Omental fat pad (tissue), 4 donors: Measurements from ENCODE around the gene CTNND2. TPM values are rescaled to one million over a fixed set of nuclear protein-coding genes. Genes with fewer than 3 reads are reported as not detected.

Source experiments
- ATAC-seq: fragments of 150-250 bp; one replicate; pipeline ENCODE4 v1.9.1; 2016; ENCODE audit warnings: mild to moderate bottlenecking, moderate library complexity; ENCODE audit not compliant: low FRiP score
- DNase-seq: peaks from one replicate; pipeline ENCODE4 v3.0.0-alpha.2; 2019; ENCODE audit warnings: low spot score
- total RNA-seq, 4 donors: library from RNA; depleted of rRNA; stranded (reverse); fragments of >200 nt; gene quantifications; one replicate each; pipeline ENCODE4 v1.1.0, GENCODE V29; 2016
- TF ChIP-seq, protein P1 (sequence below), 3 donors: fragments of 450-650 bp; IDR thresholded peaks; one replicate each; pipeline ENCODE4 v1.5.1; 2016 to 2017; ENCODE audit warnings: antibody characterized with exemption in 3 of 3, mild to moderate bottlenecking in 3 of 3, moderate library complexity in 2 of 3

Gene CTNND2
- total RNA-seq, 4 donors from 2014 or later: 0.16 to 1.3 (median 0.64) TPM

DNA sequence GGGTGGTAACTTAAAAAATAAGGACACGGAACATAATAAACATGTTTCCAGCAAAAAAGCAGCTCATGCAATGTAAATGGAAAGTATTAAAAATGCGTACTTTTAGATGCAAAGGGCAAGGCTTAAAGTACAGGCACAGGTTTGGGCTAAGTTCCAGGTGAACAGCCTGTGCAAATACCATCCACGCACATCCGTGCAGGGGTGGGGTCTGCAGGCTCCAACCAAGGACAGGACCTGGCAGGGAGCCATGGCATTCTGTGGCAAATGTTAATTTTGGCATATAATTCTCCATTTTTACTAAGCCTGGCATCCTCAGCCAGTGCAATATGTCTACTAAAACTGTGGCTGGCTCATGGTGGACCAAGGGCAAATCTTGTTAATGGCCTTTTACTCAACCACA, 777.4 kb downstream of the CTNND2 start:
- ATAC-seq (no peak), DNase-seq (no peak)
- TF ChIP-seq, protein P1, sequence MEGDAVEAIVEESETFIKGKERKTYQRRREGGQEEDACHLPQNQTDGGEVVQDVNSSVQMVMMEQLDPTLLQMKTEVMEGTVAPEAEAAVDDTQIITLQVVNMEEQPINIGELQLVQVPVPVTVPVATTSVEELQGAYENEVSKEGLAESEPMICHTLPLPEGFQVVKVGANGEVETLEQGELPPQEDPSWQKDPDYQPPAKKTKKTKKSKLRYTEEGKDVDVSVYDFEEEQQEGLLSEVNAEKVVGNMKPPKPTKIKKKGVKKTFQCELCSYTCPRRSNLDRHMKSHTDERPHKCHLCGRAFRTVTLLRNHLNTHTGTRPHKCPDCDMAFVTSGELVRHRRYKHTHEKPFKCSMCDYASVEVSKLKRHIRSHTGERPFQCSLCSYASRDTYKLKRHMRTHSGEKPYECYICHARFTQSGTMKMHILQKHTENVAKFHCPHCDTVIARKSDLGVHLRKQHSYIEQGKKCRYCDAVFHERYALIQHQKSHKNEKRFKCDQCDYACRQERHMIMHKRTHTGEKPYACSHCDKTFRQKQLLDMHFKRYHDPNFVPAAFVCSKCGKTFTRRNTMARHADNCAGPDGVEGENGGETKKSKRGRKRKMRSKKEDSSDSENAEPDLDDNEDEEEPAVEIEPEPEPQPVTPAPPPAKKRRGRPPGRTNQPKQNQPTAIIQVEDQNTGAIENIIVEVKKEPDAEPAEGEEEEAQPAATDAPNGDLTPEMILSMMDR (IDR thresholded peaks at IDR 0.05): no peak

DNA sequence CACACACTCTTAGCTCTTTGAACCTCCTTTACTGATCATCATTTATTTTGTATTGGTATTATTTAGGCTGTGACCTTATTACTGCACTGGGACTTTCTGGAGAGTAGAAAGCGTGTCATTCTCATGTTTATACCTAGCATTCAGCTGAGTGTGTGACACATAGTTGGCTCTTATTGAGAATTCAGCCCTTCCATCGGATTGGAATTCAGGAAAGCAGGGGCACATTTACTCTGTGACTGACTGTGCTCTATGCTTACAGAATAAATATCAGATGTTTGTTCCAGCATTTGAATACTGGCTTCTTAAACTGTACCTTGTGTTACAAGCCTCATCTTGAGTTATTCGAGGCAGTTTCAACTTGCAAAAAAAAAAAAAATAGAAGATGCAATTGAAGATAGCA, 782.4 kb downstream of the CTNND2 start:
- DNase-seq: no peak
- no peak for ATAC-seq
- TF ChIP-seq, protein P1 (IDR thresholded peaks at IDR 0.05): no peak

DNA sequence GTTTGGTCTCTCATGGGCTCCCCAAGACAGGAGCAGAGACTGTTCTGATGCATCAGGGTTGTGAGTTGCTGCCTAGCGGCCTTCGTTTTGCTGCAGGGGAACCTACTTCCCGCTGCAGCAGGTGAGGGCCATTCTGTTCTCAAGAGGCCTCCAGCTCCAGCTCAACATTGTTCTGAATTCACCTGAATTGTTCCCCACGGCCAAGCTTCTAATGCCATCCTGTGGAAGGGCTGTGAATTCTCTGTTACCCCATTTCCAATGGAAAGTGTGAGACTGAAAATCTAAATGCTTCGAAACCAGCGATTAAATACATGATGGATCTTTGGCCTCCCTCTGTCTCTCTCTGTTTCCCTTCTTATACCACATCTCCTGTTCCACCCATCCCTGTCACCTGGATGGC, 794.1 kb downstream of the CTNND2 start:
- ATAC-seq: no peak
- no peak for DNase-seq
- TF ChIP-seq, protein P1 (IDR thresholded peaks at IDR 0.05): no peak

DNA sequence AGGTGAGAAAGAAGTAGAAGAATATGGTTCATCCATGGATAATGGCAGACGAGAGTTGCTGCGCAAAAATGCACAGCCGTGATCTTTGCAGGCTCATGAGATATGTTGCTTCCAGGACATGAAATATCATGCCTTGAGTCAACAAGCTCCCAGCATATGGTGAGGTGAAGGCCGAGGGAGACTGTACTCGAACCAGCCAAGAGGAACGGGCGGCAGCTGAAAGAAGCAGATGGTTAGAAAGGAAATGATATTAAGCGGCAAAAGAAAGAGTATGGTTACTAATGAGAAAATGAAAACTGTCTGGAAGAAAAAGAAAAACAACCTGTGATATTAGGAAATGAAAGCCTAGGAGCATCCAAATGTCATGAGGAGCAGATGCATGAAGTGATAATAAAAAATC, 798.5 kb downstream of the CTNND2 start:
- no peak for ATAC-seq
- no peak for DNase-seq
- TF ChIP-seq, protein P1 (IDR thresholded peaks at IDR 0.05): no peak

DNA sequence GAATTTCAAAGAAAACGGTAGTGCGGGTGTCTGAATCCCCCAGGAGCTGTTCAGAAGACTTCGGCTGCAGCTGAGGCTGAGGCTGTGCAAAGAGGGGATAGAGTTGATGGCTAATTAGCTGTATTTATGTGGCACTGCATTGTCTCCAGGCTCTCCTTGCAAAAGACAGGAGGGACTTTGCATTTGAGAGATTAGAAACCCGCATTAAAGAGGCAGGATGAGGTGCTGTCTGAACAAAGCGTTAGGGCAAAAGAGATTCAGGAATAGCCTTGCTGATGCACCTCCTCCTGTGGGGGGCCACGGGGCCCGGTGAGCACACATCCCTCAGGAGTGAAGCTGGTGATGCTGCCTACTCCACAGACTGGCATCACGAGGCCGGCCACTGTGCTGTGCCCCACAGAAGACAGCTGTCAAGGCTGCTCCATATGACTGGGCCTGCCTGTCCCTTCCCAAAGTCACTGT, 799.6 kb downstream of the CTNND2 start:
- ATAC-seq (no peak), DNase-seq (no peak)
- TF ChIP-seq, protein P1 (IDR thresholded peaks at IDR 0.05): no peak

DNA sequence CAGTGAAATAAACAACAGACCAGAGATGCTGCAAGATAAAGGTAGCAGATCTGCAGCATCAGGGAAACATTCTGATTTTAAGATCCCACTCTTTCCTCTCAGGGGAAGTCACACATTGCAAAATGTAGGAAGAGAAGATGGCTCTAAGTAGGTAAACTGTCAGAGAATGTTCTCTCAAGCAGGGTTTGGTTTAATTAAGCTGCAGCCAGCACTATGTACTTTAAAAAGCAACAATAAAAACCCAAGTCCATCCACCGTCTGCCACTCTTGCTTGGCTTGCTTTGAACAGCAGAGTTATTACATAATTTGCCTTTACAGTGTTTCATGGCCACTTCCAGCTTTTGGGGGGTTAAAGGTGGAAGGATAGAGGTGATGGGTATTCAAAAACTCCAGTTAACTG, 800.0 kb downstream of the CTNND2 start:
- no peak for ATAC-seq
- DNase-seq: no peak
- TF ChIP-seq, protein P1 (IDR thresholded peaks at IDR 0.05): no peak

DNA sequence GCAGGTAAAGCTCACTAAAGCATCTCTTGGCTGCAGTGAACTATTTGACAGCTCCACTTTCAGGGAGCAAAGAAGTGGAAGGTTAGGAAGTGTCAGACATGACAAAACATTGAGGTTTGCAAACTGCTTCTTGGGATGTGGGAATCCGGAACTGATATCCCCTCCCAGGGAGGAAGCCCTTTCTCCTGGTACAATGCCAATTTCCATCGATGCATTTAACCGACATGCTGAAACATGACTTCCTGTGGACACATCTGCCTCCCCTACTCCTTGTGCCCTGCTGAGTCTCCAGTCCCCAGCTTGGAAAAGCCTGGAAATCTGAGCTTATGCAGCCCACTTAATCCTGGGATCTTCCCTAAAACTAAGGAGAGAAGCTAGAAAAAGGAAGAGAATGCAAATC, 820.1 kb downstream of the CTNND2 start:
- ATAC-seq (no peak), DNase-seq (no peak)
- TF ChIP-seq, protein P1 (IDR thresholded peaks at IDR 0.05): no peak
